GM12864 (cell line): Measurements from ENCODE around the gene KRT7.
"Not testable (repeated sequence)": the region's sequence is repeated elsewhere in the genome, so short reads cannot be mapped to it uniquely, and the experiment has no call there.

ENCODE experiments used
- DNase-seq: peaks from one replicate; pipeline ENCODE4 v3.0.0-alpha.2; 2011; ENCODE audit warnings: low read depth
- H3K4me3 ChIP-seq: 2 replicates; pipeline ENCODE4 v1.5.1; 2011; ENCODE audit warnings: mild to moderate bottlenecking, low read depth, low read length, control low read depth
- TF ChIP-seq, protein P1 (sequence below): IDR thresholded peaks from 2 replicates; pipeline ENCODE4 v1.5.1; 2011; ENCODE audit warnings: low read depth, mild to moderate bottlenecking, moderate library complexity, low read length, control low read depth, inconsistent platforms; ENCODE audit errors: missing control alignments

KRT7 gene

DNA sequence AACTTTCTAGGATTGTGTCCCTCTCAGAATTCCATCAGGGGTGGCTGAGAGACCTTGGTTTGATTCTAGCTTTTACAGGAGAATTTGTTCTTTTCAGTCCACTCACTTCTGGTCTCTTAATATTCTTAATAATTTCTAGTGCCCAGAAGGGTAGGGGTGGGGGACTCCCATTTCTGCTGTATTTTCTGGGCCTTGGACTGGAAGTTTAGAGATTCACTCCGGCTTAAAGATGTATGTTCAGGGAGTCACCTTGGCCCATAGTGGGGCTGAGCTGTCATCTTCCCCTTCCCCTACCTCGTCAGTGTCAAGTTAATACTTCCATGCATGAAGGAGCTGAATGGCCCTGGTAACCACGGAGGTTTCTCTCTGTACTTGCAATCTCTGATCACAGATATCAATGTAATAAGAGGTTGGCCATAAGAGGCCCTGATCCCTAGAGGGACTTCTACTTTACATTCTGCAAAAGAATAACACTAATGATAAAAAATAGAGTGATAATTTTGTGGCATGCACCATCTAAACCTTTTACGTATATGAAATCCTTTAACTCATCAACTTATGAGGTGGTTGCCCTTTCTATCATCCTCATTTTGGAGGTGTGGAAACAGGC, 51.6 kb downstream of the KRT7 start:
- DNase-seq: no peak
- TF ChIP-seq, protein P1, sequence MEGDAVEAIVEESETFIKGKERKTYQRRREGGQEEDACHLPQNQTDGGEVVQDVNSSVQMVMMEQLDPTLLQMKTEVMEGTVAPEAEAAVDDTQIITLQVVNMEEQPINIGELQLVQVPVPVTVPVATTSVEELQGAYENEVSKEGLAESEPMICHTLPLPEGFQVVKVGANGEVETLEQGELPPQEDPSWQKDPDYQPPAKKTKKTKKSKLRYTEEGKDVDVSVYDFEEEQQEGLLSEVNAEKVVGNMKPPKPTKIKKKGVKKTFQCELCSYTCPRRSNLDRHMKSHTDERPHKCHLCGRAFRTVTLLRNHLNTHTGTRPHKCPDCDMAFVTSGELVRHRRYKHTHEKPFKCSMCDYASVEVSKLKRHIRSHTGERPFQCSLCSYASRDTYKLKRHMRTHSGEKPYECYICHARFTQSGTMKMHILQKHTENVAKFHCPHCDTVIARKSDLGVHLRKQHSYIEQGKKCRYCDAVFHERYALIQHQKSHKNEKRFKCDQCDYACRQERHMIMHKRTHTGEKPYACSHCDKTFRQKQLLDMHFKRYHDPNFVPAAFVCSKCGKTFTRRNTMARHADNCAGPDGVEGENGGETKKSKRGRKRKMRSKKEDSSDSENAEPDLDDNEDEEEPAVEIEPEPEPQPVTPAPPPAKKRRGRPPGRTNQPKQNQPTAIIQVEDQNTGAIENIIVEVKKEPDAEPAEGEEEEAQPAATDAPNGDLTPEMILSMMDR: no peak
- H3K4me3 ChIP-seq: no peak overlapping the region

DNA sequence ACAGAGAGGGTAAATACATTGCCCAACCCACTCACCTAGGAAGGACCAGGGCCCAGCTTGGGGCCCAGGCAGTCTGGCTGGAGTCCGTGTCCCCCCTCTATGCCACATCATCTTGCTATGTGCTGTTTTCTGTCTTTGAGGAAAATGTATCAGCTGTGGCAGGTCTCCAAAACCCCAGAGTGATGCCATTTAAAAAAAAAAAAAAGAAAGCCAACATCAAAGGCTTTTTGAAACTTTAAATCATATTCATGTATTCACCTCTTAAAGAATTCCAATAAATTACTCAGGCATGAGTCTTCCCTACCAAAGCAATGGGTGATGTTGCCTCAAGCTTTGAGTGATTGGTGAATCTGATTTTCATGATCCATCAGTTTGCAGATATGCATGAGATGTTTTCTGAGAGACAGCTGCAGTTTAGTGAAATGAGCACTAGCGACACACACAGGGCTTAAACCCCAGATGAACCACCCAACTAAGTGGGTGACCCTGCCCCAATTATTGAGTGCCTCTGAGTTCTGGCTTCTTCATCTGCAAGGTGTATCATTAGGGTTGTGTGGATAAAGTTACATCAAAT, 52.2 kb downstream of the KRT7 start:
- no peak for DNase-seq
- no peak overlapping the region for H3K4me3 ChIP-seq
- TF ChIP-seq, protein P1: no peak

DNA sequence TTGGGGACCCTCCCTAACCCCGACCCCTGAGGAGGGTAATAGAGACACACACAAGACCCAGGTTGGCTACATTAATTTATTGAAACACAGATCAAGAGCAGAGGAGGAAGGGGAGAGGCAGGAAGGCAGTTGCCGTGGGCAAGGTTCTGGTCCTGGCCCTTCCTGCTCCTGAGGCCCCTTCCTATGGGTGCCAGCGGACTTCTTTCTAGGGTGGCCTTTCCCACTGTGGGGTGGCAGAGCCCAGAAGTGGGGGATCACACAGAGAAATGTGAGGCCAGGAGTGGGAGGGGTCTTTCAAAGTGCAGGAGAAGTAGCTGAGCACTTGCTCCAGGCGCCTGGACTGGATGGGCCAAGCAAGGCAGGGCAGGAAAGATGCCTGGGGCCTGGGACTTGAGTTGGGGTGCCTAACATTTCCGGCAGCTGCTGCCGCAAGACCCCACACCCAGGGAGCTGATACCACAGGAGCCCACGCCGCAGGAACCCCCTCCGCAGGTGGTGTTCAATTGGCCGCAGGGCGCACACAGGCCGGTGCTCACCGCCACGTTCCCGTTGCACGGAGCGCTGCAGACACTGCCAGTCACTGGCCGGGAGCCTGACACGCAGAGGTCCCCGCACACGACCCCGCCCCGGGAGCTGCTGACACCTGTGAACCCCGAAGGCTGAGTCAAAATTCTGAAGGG, 52.9 kb downstream of the KRT7 start:
- no peak overlapping the region for H3K4me3 ChIP-seq
- DNase-seq: no peak
- TF ChIP-seq, protein P1: no peak

DNA sequence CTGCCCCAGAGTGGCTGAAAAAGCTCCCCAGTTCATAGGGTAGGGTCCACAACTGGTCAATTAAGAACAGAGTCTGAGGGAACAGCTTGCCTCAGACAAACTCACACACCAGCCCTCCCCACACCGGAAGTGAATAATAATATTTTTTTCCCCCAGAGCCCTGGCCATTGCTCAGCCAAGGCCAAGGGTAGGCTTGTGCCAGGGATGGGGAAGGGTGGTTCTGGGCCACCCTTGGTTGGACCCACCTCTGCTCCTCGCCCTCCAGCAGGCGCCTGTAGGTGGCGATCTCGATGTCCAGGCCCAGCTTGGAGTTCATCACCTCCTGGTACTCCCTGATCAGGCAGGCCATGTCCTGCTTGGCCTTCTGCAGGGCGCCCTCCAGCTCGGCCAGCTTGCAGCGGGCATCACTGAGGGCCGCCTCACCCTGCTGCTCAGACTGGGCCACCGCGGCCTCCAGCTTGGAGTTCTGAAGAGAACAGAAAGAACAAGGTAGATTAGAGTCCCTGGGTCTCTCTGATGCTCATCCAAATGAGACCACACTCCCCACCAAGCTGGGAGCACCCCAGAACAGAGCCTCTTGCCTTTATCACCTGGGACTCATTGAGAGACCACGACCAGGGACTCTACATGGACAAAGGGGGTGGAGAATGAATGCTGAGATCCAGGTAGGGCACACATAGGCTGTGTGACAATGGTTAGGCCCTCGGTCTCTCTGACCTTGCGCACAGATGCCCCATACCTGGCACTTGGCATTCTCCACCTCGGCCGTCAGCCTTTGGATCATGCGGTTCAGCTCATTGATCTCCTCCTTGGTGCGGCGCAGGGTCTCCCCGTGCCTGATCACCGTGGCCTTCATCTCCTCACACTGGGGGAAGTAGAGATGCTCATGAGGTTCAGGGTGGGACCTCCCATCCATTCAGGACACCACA, 54.1 kb downstream of the KRT7 start:
- H3K4me3 ChIP-seq, DNase-seq: not testable (repeated sequence)
- TF ChIP-seq, protein P1: peak; percentile 14

DNA sequence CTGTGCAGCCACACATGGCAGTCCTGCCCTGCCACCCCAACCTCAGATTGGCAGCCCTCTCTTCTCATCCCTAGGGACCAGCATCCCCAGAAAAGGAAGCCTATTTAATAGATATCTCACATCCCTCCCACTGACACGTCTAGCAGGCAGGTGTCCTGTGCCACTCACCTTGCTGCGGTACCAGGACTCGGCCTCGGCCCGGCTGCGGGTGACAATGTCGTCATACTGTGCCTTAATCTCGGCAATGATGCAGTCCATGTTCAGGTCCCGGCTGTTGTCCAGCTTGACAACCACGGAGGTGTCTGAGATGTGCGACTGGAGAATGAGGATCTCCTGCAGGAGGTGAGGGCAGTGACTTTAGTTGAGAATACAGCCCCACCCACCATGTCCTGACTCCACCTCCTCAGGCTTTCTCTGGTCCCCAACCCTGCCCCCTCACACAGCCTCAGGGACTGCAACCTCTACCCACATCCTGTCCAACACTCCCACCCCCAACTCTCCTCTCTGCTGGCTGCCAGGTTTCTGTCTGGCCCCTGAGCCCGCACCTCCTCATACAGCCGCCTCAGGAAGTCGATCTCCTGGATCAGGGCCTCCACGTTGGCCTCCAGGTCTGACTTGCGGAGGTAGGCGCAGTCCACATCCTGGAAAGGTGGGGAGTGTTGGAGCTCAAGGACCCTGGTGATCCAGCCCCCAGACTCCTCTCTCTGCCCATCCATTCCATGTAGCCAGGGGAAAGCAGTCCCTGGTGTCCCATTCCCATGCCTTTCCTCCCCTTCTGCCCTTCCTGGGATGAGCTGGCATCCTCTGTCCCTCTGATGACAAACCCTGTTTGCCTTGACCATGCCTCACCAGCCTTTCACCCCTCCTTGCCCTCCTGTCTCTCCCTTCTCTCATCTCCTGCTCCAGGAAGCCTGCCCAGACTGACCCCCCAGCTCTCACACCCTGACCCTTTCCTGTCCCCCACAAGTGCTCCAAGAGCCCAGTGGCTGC, 55.1 kb downstream of the KRT7 start:
- not testable (repeated sequence) for H3K4me3 ChIP-seq, DNase-seq

DNA sequence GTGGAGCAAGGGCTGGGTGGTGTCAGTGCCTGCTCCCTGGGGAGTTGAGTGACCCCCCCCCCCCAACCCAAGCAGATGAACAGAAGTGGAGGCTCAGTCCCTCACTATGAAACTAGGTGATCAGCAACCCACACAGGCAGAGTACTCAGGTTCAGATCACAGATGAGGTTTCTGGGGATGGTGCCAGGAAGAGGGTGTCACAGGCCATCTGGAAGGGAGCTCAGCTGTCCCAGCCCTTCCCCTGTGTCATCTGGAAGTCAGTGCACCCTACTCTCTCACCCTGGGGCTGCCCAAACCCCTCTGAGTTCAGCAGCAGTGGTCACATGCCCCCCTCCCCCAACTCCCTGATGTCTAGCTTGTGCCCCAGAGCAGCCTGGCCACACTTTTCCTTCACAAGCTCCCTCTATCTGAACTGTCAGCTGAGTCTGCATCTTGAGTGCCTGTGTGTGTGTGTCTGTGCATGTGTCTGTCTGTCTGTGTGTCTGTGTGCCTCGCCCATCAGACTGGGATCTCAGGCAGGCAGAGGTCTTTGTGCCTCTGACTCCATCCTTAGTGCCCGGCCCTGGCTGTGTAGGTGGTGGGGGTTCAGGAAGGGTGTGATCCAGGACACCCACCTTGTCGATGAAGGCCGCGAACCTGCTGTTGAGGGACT, 57.6 kb downstream of the KRT7 start:
- DNase-seq, H3K4me3 ChIP-seq: not testable (repeated sequence)
